Right lobe of liver (tissue), 6 donors: ENCODE measurements around the gene DAGLA. TPM values are rescaled to one million over a fixed set of nuclear protein-coding genes. Genes with fewer than 3 reads are reported as not detected.

Experiments used
- ATAC-seq, 4 donors: fragments of 200-7000 bp; cut with Tn5 transposase; one replicate each; pipeline ENCODE4 v1.9.1; 2020; ENCODE audit warnings: mild to moderate bottlenecking in 4 of 4, moderate library complexity in 4 of 4
- DNase-seq, 3 donors: peaks; one replicate each; pipeline ENCODE4 v3.0.0-alpha.2; 2020
- H3K27ac ChIP-seq, 3 donors: fragments of 200-600 bp; one replicate each; pipeline ENCODE4 v1.8.0; 2022
- H3K27me3 ChIP-seq, 2 donors: fragments of 200-600 bp; one replicate each; pipeline ENCODE4 v1.8.0; 2022
- H3K36me3 ChIP-seq, 4 donors: fragments of 200-600 bp; sonication (generic) in 1 of 4; one replicate each; pipeline versions ENCODE4 v1.5.1 to v1.8.0; 2017 to 2022; ENCODE audit warnings: control low read depth in 1 of 4
- H3K4me1 ChIP-seq, 4 donors: fragments of 200-600 bp; sonication (generic) in 1 of 4; one replicate each; pipeline versions ENCODE4 v1.5.1 to v1.8.0; 2017 to 2022; ENCODE audit warnings: control low read depth in 1 of 4
- H3K4me3 ChIP-seq, 3 donors: fragments of 200-600 bp; one replicate each; pipeline ENCODE4 v1.8.0; 2022
- H3K9me3 ChIP-seq, 4 donors: fragments of 200-600 bp; sonication (generic) in 1 of 4; one replicate each; pipeline versions ENCODE4 v1.5.1 to v1.8.0; 2017 to 2022; ENCODE audit warnings: control low read depth in 1 of 4
- CTCF ChIP-seq, 4 donors: fragments of 200-600 bp in 3 of 4; fragments of 450-650 bp in 1 of 4; IDR thresholded peaks; one replicate each; pipeline versions ENCODE4 v1.5.1 to v1.8.0; 2016 to 2022; ENCODE audit warnings: antibody characterized with exemption in 4 of 4, mild to moderate bottlenecking in 2 of 4
- POLR2A ChIP-seq: fragments of 450-650 bp; IDR thresholded peaks from one replicate; pipeline ENCODE4 v1.6.1; 2017; ENCODE audit warnings: antibody characterized with exemption, mild to moderate bottlenecking
- WGBS: methylation state at CpG from one replicate; pipeline ENCODE4 v1.1.6; 2018; ENCODE audit warnings: low coverage, low lambda C conversion rate; ENCODE audit not compliant: insufficient coverage; ENCODE audit errors: missing lambda C conversion rate; 5-methylcytosine and 5-hydroxymethylcytosine counted together
- intact Hi-C, 2 donors: fragments of 100-400 bp; cut with DNase I; formaldehyde crosslinking; loops; one replicate each; pipeline versions ENCODE4 v1.11.2 to v1.14.1; 2022
- total RNA-seq, 6 experiments: library from RNA; depleted of rRNA in 2 of 6; stranded (reverse); fragments of >200 nt in 2 of 6; fragmentation: NEBNext Ultra II Directional in 3 of 6; extraction: Animal tissue kit (Norgen Biotek cat#: 25700) in 3 of 6; gene quantifications; one replicate each; pipeline versions ENCODE4 v1.1.0 to v1.2.4, GENCODE V29; 2016 to 2023
- donor health status: DM: no; HTN: yes; CAD: no.
- donor health status: DM: no; HTN: no; CAD: no.
- donor health status: DM: no; HTN: no; CAD: no.
- donor health status: DM: no; HTN: yes; CAD: no.
- donor health status: DM: no; HTN: yes; CAD: no.

The DAGLA gene
- total RNA-seq, 6 experiments from 2014 or later: 0.33 to 5.5 (median 0.79) TPM

DNA sequence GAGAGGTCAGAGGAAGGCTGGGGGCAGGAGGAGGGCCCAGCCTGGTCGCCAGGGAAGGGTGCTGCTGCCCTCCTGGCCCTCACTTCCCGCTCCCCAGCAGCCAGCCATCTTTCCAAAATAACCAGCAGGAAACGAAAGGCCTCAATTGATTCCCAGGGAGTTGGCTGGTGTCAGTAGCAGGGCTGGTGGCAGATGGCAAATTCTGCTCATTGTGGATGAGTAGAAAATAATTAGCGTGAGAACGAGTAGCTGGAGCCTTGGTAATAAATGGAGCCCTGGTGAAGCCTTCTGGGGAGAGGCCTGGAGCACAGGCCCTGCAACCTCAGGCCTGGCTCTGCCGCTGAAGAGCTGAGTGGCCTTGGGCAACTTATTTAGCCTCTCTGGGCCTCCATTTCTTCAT, 31.3 kb downstream of the DAGLA start:
- ATAC-seq: no peak
- Histone ChIP-seq H3K9me3 (no peaks in the 10 kb centered on the region), H3K27ac (no peak overlapping the region), H3K4me3 (no peak overlapping the region), H3K36me3 (no peaks in the 10 kb centered on the region), H3K4me1 (no peaks in the 10 kb centered on the region), H3K27me3 (no peaks in the 10 kb centered on the region)
- intact Hi-C loops: no loop called here
- 88% methylated on average over 5 of the region's 6 CpGs for WGBS
- DNase-seq: no peak
- TF ChIP-seq CTCF (IDR thresholded peaks at IDR 0.05): no peak
- TF ChIP-seq POLR2A: no peak

DNA sequence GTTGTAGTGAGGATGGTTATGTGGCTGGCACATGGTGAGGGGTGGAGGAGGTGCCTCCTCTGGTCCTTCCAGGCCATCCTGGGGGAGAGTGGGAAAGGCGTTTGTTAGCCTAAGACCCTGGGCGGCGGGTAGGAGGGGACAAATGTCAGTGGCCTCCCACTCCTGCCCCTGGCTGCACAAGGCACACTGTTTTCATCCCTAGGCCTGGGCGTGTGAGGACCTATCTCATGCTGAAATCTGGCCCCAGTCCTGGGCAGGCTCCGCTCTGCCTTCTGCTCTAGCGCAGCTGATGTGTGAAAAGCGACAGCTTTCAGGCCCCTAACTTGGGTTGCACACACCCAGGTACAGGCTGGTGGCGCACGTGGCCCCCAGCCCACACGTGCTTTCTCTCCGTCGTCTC, 32.1 kb downstream of the DAGLA start:
- no peaks in the 10 kb centered on the region for H3K9me3 ChIP-seq
- no peaks in the 10 kb centered on the region for H3K4me1 ChIP-seq
- DNase-seq: no peak
- no peak overlapping the region for H3K27ac ChIP-seq
- no peaks in the 10 kb centered on the region for H3K36me3 ChIP-seq
- WGBS: 65% methylated on average over 2 of the region's 12 CpGs
- no peak overlapping the region for H3K4me3 ChIP-seq
- intact Hi-C loops: no loop called here
- ATAC-seq: no peak
- TF ChIP-seq CTCF (IDR thresholded peaks at IDR 0.05): no peak
- no peak for TF ChIP-seq POLR2A
- H3K27me3 ChIP-seq: no peaks in the 10 kb centered on the region

DNA sequence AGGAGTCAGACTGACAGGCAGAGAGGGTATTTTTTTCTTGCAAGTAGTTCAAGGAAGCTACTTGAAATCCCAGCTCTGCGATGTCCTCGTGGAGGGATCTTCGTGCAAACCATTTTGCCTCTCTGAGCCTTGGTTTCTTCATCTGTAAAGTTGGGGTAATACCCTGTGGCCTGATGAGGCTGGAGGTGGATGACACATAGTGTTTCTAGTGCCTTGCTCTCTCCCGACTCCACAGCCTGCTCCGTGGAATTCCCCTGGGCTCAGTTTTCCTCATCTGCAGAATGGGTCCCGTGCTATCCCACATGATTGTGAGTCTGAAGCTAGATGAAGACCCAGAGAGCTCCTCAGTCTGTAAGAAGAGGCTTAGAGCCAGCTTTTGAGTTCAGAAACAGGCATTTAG, 32.7 kb downstream of the DAGLA start:
- Histone ChIP-seq H3K4me1 (no peaks in the 10 kb centered on the region), H3K4me3 (no peak overlapping the region), H3K27ac (no peak overlapping the region), H3K27me3 (no peaks in the 10 kb centered on the region), H3K36me3 (no peaks in the 10 kb centered on the region), H3K9me3 (no peaks in the 10 kb centered on the region)
- intact Hi-C loops: no loop called here
- TF ChIP-seq POLR2A: no peak
- TF ChIP-seq CTCF (IDR thresholded peaks at IDR 0.05): no peak
- WGBS: 81% methylated on average over 2 of the region's 6 CpGs
- DNase-seq (no peak), ATAC-seq (no peak)

DNA sequence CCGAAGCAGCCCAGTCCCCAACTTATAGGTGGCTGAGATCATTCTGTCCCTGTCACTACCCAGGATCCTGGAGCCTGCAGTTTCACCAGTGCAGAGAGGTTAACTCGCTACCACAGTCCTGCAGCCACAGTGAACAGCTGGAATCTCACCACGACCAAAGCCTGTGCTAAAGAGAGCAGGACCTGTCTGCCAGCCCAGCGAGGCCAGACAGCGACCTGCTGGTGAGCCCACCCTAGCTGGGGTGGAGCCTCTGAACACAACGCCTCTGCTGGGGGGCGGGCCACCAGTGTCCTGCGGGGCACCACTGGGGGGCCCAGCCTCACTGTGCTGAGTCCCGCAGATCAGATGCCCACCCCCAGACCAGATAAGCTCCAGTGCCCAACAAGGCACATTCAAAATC, 33.3 kb downstream of the DAGLA start:
- no peaks in the 10 kb centered on the region for H3K36me3 ChIP-seq
- intact Hi-C loops: no loop called here
- no peak overlapping the region for H3K27ac ChIP-seq
- WGBS: no CpG with 5 or more reads among the region's 9 CpGs
- no peak for ATAC-seq
- TF ChIP-seq POLR2A (no peak), CTCF (IDR thresholded peaks at IDR 0.05) (no peak)
- no peaks in the 10 kb centered on the region for H3K4me1 ChIP-seq
- H3K9me3 ChIP-seq: no peaks in the 10 kb centered on the region
- no peak overlapping the region for H3K4me3 ChIP-seq
- no peaks in the 10 kb centered on the region for H3K27me3 ChIP-seq
- no peak for DNase-seq

- no peak for ATAC-seq
- TF ChIP-seq CTCF (IDR thresholded peaks at IDR 0.05): no peak
- TF ChIP-seq POLR2A: no peak
- Histone ChIP-seq H3K27me3 (no peaks in the 10 kb centered on the region), H3K27ac (no peak overlapping the region), H3K4me1 (no peaks in the 10 kb centered on the region), H3K4me3 (no peak overlapping the region), H3K9me3 (no peaks in the 10 kb centered on the region), H3K36me3 (no peaks in the 10 kb centered on the region)
- WGBS: 0% methylated on average over 1 of the region's 5 CpGs
- intact Hi-C loops: no loop called here
- DNase-seq: no peak
These were observed 33.7 kb downstream of the DAGLA start for GRCh38 chr11:61713906-61714305.
